SK-N-SH (cell line): ENCODE results near the gene COX10. TPM values are rescaled to one million over a fixed set of nuclear protein-coding genes. Genes with fewer than 3 reads are reported as not detected.

ENCODE experiments used
- CTCF ChIA-PET: fragments of 300-600, 350-600 bp; formaldehyde crosslinking; extraction: SDS; loops from one replicate; lab custom pipeline; 2021; lab: Yijun Ruan, JAX
- POLR2A ChIA-PET: fragments of 350-600 bp; sonication (Branson Sonifier 250); formaldehyde crosslinking; extraction: SDS; loops from one replicate; lab custom pipeline; 2020; ENCODE audit warnings: antibody characterized with exemption, inconsistent platforms; lab: Yijun Ruan, JAX
- DNase-seq: peaks from one replicate; pipeline ENCODE4 v3.0.0; 2012
- H2AFZ ChIP-seq: fragments of 200-600 bp; sonication (generic); 2 replicates; pipeline ENCODE4 v1.8.1; 2016; ENCODE audit warnings: antibody characterized with exemption, mild to moderate bottlenecking, low read depth
- H3F3A ChIP-seq: fragments of 200-600 bp; sonication (generic); replicated peaks from 2 replicates; pipeline ENCODE3; 2016; ENCODE audit warnings: antibody characterized with exemption, mild to moderate bottlenecking; ENCODE audit not compliant: insufficient read depth
- H3K27ac ChIP-seq, 2 experiments: fragments of 200-500 bp in 1 of 2; fragments of 200-600 bp in 1 of 2; sonication (Bioruptor generic) in 1 of 2; sonication (generic), shearing (Covaris generic) in 1 of 2; 2 replicates each; pipeline versions ENCODE4 v1.5.1 to v1.6.1; 2014 to 2016; ENCODE audit warnings: low read depth in 2 of 2, inconsistent platforms in 1 of 2, low read length in 1 of 2, mild to moderate bottlenecking in 1 of 2, mixed read lengths in 1 of 2
- H3K27me3 ChIP-seq: fragments of 200-600 bp; sonication (generic), shearing (Covaris generic); 2 replicates; pipeline ENCODE4 v1.6.1; 2016; ENCODE audit warnings: mixed run types; ENCODE audit not compliant: insufficient read depth
- H3K36me3 ChIP-seq, 2 experiments: fragments of 200-500 bp in 1 of 2; fragments of 200-600 bp in 1 of 2; sonication (Bioruptor generic) in 1 of 2; sonication (generic) in 1 of 2; replicated peaks in 1 of 2; 2 replicates each; pipeline versions ENCODE3 to v1.5.1; 2014 to 2016; ENCODE audit warnings: low read length in 1 of 2, mild to moderate bottlenecking in 1 of 2; ENCODE audit not compliant: insufficient read depth in 2 of 2, control insufficient read depth in 1 of 2
- H3K4me1 ChIP-seq, 2 experiments: fragments of 200-500 bp in 1 of 2; fragments of 200-600 bp in 1 of 2; sonication (Bioruptor generic) in 1 of 2; sonication (generic), shearing (Covaris generic) in 1 of 2; 2 replicates each; pipeline versions ENCODE4 v1.5.1 to v1.6.1; 2014 to 2016; ENCODE audit warnings: low read depth in 1 of 2, low read length in 1 of 2, mixed run types in 1 of 2; ENCODE audit not compliant: insufficient read depth in 2 of 2, control insufficient read depth in 1 of 2
- H3K4me2 ChIP-seq: fragments of 200-600 bp; sonication (generic), shearing (Covaris generic); 2 replicates; pipeline ENCODE4 v1.6.1; 2017; ENCODE audit warnings: mixed run types
- H3K4me3 ChIP-seq, 2 experiments: fragments of 200-500 bp in 1 of 2; fragments of 200-600 bp in 1 of 2; sonication (Bioruptor generic) in 1 of 2; sonication (generic), shearing (Covaris generic) in 1 of 2; 2 replicates each; pipeline versions ENCODE4 v1.5.1 to v1.8.1; 2014 to 2016; ENCODE audit warnings: low read depth in 2 of 2, inconsistent platforms in 1 of 2, low read length in 1 of 2, mild to moderate bottlenecking in 1 of 2, mixed read lengths in 1 of 2, moderate library complexity in 1 of 2
- H3K79me2 ChIP-seq: fragments of 200-600 bp; sonication (generic); 2 replicates; pipeline ENCODE4 v1.8.1; 2017; ENCODE audit warnings: mild to moderate bottlenecking; ENCODE audit not compliant: insufficient read depth
- H3K9ac ChIP-seq: fragments of 200-600 bp; sonication (generic); 2 replicates; pipeline ENCODE4 v1.6.1; 2017; ENCODE audit warnings: mixed run types
- H3K9me2 ChIP-seq: fragments of 200-600 bp; sonication (generic); 2 replicates; pipeline ENCODE4 v1.6.1; 2017; ENCODE audit warnings: mixed run types
- H3K9me3 ChIP-seq: fragments of 200-600 bp; sonication (generic); 2 replicates; pipeline ENCODE4 v1.6.1; 2017; ENCODE audit warnings: mixed run types, mild to moderate bottlenecking, moderate library complexity
- H4K20me1 ChIP-seq: fragments of 200-600 bp; sonication (generic); 2 replicates; pipeline ENCODE4 v1.6.1; 2017; ENCODE audit warnings: mild to moderate bottlenecking, mixed run types; ENCODE audit not compliant: insufficient read depth
- FOXM1 ChIP-seq: IDR thresholded peaks from 2 replicates; pipeline ENCODE4 v1.4.0; 2012; ENCODE audit warnings: low read depth, mild to moderate bottlenecking
- GABPA ChIP-seq: IDR thresholded peaks from 2 replicates; pipeline ENCODE4 v1.4.0; 2012; ENCODE audit warnings: low read depth, mild to moderate bottlenecking
- NFIC ChIP-seq: IDR thresholded peaks from 2 replicates; pipeline ENCODE4 v1.4.0; 2012; ENCODE audit warnings: borderline replicate concordance
- POLR2AphosphoS5 ChIP-seq: IDR thresholded peaks from 2 replicates; pipeline ENCODE4 v1.6.1; 2012; ENCODE audit warnings: low read depth, low read length
- RFX5 ChIP-seq: IDR thresholded peaks from 2 replicates; pipeline ENCODE4 v1.6.1; 2012; ENCODE audit warnings: mild to moderate bottlenecking, improper control_type of control experiment, low read length
- SIN3A ChIP-seq: IDR thresholded peaks from 2 replicates; pipeline ENCODE4 v1.6.1; 2012; ENCODE audit warnings: low read depth, mild to moderate bottlenecking, low read length, moderate library complexity, borderline replicate concordance
- SMC3 ChIP-seq: IDR thresholded peaks from 2 replicates; pipeline ENCODE4 v1.6.1; 2012; ENCODE audit warnings: low read depth, low read length, improper control_type of control experiment
- TAF1 ChIP-seq: IDR thresholded peaks from 2 replicates; pipeline ENCODE4 v1.6.1; 2012; ENCODE audit warnings: low read depth, mild to moderate bottlenecking, low read length, moderate library complexity, borderline replicate concordance
- TCF12 ChIP-seq: IDR thresholded peaks from 2 replicates; pipeline ENCODE4 v1.4.0; 2012
- TEAD4 ChIP-seq: IDR thresholded peaks from 2 replicates; pipeline ENCODE4 v1.4.0; 2012; ENCODE audit warnings: mild to moderate bottlenecking, borderline replicate concordance; ENCODE audit not compliant: insufficient read depth
- YY1 ChIP-seq: IDR thresholded peaks from 2 replicates; pipeline ENCODE4 v1.4.0; 2012; ENCODE audit warnings: low read depth, mild to moderate bottlenecking
- WGBS: methylation state at CpG from one replicate; pipeline ENCODE4 v1.1.6; 2017; ENCODE audit warnings: low lambda C conversion rate; 5-methylcytosine and 5-hydroxymethylcytosine counted together
- polyA plus RNA-seq, 3 experiments: library from polyadenylated mRNA; depleted of rRNA; stranded (reverse); fragments of >200 nt; gene quantifications; 2 replicates each; pipeline ENCODE4 v1.2.3, GENCODE V29; 2012
- TF ChIP-seq, protein P1 (sequence below): IDR thresholded peaks from 2 replicates; pipeline ENCODE4; 2012
- TF ChIP-seq, protein P2 (sequence below): IDR thresholded peaks from 2 replicates; pipeline ENCODE4 v1.4.0; 2012; ENCODE audit warnings: low read depth, borderline replicate concordance
- TF ChIP-seq, protein P3 (sequence below): IDR thresholded peaks from 2 replicates; pipeline ENCODE4 v1.6.1; 2012; ENCODE audit warnings: mild to moderate bottlenecking, low read depth, low read length, moderate library complexity
- TF ChIP-seq, protein P4 (sequence below): IDR thresholded peaks from 2 replicates; pipeline ENCODE4 v1.4.0; 2012; ENCODE audit warnings: low read depth, borderline replicate concordance

The COX10 gene
- polyA plus RNA-seq, 1 of the 3 experiments (the other 2 are of a cell fraction) = 8.7 TPM

DNA sequence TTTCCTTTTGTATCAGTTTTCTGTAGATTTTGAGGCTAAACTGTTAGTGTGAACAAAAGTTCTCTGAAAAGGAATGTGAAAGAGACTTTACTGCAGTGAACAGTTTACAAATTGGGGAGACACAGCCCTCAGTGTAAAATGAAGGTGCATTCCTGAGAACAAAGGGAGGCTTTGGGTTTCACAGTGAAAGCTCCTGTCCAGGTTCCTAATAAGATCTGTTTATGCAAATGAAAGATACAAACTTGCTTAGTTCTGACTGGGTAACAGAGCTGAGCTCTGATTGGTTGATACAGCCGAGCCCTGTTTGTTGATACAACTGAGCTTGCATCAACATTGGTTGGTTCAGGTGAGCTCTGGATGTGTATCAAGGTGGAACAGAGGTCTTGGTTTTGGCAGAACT lies 175.7 kb downstream of the COX10 start:
- Histone ChIP-seq H4K20me1 (no peaks in the 10 kb centered on the region), H3K36me3 (no peaks in the 10 kb centered on the region), H3F3A (no peaks in the 10 kb centered on the region), H3K9me3 (no peaks in the 10 kb centered on the region), H3K4me3 (no peak overlapping the region), H3K79me2 (no peaks in the 10 kb centered on the region), H3K9me2 (no peaks in the 10 kb centered on the region), H3K4me1 (no peaks in the 10 kb centered on the region), H2AFZ (no peak overlapping the region; the same call in 1 of the 2 replicates), H3K9ac (no peak overlapping the region), H3K4me2 (no peak overlapping the region), H3K27ac (no peak overlapping the region), H3K27me3 (peaks cover 14% of the 10 kb centered on the region; the same call in 1 of the 2 replicates)
- ChIA-PET CTCF (no interaction called here), POLR2A (no interaction called here)
- 0% methylated on average over 1 of the region's 1 CpG for WGBS
- DNase-seq = no peak
- TF ChIP-seq, protein P1, sequence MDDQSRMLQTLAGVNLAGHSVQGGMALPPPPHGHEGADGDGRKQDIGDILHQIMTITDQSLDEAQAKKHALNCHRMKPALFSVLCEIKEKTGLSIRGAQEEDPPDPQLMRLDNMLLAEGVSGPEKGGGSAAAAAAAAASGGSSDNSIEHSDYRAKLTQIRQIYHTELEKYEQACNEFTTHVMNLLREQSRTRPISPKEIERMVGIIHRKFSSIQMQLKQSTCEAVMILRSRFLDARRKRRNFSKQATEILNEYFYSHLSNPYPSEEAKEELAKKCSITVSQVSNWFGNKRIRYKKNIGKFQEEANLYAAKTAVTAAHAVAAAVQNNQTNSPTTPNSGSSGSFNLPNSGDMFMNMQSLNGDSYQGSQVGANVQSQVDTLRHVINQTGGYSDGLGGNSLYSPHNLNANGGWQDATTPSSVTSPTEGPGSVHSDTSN = no peak
- TF ChIP-seq, protein P2, sequence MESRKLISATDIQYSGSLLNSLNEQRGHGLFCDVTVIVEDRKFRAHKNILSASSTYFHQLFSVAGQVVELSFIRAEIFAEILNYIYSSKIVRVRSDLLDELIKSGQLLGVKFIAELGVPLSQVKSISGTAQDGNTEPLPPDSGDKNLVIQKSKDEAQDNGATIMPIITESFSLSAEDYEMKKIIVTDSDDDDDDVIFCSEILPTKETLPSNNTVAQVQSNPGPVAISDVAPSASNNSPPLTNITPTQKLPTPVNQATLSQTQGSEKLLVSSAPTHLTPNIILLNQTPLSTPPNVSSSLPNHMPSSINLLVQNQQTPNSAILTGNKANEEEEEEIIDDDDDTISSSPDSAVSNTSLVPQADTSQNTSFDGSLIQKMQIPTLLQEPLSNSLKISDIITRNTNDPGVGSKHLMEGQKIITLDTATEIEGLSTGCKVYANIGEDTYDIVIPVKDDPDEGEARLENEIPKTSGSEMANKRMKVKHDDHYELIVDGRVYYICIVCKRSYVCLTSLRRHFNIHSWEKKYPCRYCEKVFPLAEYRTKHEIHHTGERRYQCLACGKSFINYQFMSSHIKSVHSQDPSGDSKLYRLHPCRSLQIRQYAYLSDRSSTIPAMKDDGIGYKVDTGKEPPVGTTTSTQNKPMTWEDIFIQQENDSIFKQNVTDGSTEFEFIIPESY = no peak
- no peak for TF ChIP-seq YY1
- TF ChIP-seq GABPA = no peak
- TF ChIP-seq POLR2AphosphoS5 = no peak
- TF ChIP-seq TAF1 = no peak
- no peak for TF ChIP-seq NFIC
- TF ChIP-seq TCF12 = no peak
- TF ChIP-seq SMC3 = no peak
- TF ChIP-seq, protein P3, sequence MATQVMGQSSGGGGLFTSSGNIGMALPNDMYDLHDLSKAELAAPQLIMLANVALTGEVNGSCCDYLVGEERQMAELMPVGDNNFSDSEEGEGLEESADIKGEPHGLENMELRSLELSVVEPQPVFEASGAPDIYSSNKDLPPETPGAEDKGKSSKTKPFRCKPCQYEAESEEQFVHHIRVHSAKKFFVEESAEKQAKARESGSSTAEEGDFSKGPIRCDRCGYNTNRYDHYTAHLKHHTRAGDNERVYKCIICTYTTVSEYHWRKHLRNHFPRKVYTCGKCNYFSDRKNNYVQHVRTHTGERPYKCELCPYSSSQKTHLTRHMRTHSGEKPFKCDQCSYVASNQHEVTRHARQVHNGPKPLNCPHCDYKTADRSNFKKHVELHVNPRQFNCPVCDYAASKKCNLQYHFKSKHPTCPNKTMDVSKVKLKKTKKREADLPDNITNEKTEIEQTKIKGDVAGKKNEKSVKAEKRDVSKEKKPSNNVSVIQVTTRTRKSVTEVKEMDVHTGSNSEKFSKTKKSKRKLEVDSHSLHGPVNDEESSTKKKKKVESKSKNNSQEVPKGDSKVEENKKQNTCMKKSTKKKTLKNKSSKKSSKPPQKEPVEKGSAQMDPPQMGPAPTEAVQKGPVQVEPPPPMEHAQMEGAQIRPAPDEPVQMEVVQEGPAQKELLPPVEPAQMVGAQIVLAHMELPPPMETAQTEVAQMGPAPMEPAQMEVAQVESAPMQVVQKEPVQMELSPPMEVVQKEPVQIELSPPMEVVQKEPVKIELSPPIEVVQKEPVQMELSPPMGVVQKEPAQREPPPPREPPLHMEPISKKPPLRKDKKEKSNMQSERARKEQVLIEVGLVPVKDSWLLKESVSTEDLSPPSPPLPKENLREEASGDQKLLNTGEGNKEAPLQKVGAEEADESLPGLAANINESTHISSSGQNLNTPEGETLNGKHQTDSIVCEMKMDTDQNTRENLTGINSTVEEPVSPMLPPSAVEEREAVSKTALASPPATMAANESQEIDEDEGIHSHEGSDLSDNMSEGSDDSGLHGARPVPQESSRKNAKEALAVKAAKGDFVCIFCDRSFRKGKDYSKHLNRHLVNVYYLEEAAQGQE = no peak
- no peak for TF ChIP-seq RFX5
- TF ChIP-seq FOXM1 = no peak
- no peak for TF ChIP-seq SIN3A
- TF ChIP-seq, protein P4, sequence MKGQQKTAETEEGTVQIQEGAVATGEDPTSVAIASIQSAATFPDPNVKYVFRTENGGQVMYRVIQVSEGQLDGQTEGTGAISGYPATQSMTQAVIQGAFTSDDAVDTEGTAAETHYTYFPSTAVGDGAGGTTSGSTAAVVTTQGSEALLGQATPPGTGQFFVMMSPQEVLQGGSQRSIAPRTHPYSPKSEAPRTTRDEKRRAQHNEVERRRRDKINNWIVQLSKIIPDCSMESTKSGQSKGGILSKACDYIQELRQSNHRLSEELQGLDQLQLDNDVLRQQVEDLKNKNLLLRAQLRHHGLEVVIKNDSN = no peak
- TF ChIP-seq TEAD4 = no peak
